ENCODE data around the gene SPATC1L.

GRCh38 chr21:46190491-46191131 lies 6.4 kb upstream of the SPATC1L start:
- no peak for TF ChIP-seq POLR2A (IDR thresholded peaks at IDR 0.05)
- TF ChIP-seq, protein P1, sequence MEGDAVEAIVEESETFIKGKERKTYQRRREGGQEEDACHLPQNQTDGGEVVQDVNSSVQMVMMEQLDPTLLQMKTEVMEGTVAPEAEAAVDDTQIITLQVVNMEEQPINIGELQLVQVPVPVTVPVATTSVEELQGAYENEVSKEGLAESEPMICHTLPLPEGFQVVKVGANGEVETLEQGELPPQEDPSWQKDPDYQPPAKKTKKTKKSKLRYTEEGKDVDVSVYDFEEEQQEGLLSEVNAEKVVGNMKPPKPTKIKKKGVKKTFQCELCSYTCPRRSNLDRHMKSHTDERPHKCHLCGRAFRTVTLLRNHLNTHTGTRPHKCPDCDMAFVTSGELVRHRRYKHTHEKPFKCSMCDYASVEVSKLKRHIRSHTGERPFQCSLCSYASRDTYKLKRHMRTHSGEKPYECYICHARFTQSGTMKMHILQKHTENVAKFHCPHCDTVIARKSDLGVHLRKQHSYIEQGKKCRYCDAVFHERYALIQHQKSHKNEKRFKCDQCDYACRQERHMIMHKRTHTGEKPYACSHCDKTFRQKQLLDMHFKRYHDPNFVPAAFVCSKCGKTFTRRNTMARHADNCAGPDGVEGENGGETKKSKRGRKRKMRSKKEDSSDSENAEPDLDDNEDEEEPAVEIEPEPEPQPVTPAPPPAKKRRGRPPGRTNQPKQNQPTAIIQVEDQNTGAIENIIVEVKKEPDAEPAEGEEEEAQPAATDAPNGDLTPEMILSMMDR (IDR thresholded peaks at IDR 0.05 in 4 of 5, conservative IDR thresholded peaks at IDR 0.05 in 1 of 5) = no peak

All from gastrocnemius medialis (tissue), 4 donors.